ENCODE data around the gene PLEKHM3.

- TF ChIP-seq CTCF (IDR thresholded peaks at IDR 0.05) (no peak), POLR2A (IDR thresholded peaks at IDR 0.05) (no peak)
Observed at GRCh38 chr2:207974216-207974605, 51.1 kb downstream of the PLEKHM3 start.
